ENCODE data around the gene NXPH4. TPM values are rescaled to one million over a fixed set of nuclear protein-coding genes. Genes with fewer than 3 reads are reported as not detected.
A peak's percentile ranks its signal among the peaks of the same experiment; 100 is the strongest.

NXPH4 gene
- total RNA-seq, 1 experiment from 2014 or later: 20.3 TPM

- peaks cover 19% of the 10 kb centered on the region for H3K4me1 ChIP-seq (replicated peaks; ENCODE audit: insufficient read depth)
- peaks cover 14% of the 10 kb centered on the region; the same call in 1 of the 2 replicates for H3F3A ChIP-seq (ENCODE audit: insufficient read depth, low read depth)
- H3K9me3 ChIP-seq (ENCODE audit: insufficient read depth, low read depth): no peaks in the 10 kb centered on the region
- no peaks in the 10 kb centered on the region for H3K36me3 ChIP-seq (ENCODE audit: low read depth)
- H3K27ac ChIP-seq: no peak overlapping the region
- no peaks in the 10 kb centered on the region for H3K9me2 ChIP-seq (ENCODE audit: insufficient read depth)
- ChIA-PET POLR2A (ENCODE audit: unreplicated experiment) (no interaction called here), CTCF (no interaction called here)
- no peak overlapping the region for H3K4me2 ChIP-seq
- intact Hi-C loops (cut with micrococcal nuclease; ENCODE audit: unreplicated experiment): no loop called here
- H4K20me1 ChIP-seq (ENCODE audit: insufficient read depth): no peaks in the 10 kb centered on the region
- no peak for DNase-seq
- no TSS peak for BruUV-seq (replicated peaks)
- no peaks in the 10 kb centered on the region for H3K27me3 ChIP-seq (ENCODE audit: insufficient read depth, low read depth)
- TF ChIP-seq EZH2 (IDR thresholded peaks at IDR 0.05; ENCODE audit: low read depth) (no peak), CTCF (conservative IDR thresholded peaks at IDR 0.05) (no peak)
- peaks cover 20% of the 10 kb centered on the region for H3K79me2 ChIP-seq (ENCODE audit: low read depth)
- no peak overlapping the region for H2AFZ ChIP-seq
- H3K4me3 ChIP-seq: no peak overlapping the region
These were observed 9.2 kb downstream of the NXPH4 start for GRCh38 chr12:57225680-57226210.

- Histone ChIP-seq H2AFZ (no peak overlapping the region), H3K9me3 (ENCODE audit: insufficient read depth, low read depth) (no peaks in the 10 kb centered on the region), H3K27ac (no peak overlapping the region), H3K4me3 (no peak overlapping the region), H3K27me3 (ENCODE audit: insufficient read depth, low read depth) (no peaks in the 10 kb centered on the region), H3K4me2 (no peak overlapping the region), H3K36me3 (ENCODE audit: low read depth) (peaks cover 9% of the 10 kb centered on the region), H3K9me2 (ENCODE audit: insufficient read depth) (no peaks in the 10 kb centered on the region), H4K20me1 (ENCODE audit: insufficient read depth) (0 out of 2 replicates have a peak, but pooled peaks cover 4% of the 10 kb centered on the region), H3F3A (ENCODE audit: insufficient read depth, low read depth) (peaks cover 19% of the 10 kb centered on the region; the same call in 1 of the 2 replicates), H3K79me2 (ENCODE audit: low read depth) (peaks cover 31% of the 10 kb centered on the region), H3K4me1 (replicated peaks; ENCODE audit: insufficient read depth) (peaks cover 27% of the 10 kb centered on the region)
- DNase-seq: no peak
- no TSS peak for BruUV-seq (replicated peaks)
- no peak for TF ChIP-seq EZH2 (IDR thresholded peaks at IDR 0.05; ENCODE audit: low read depth)
- no peak for TF ChIP-seq CTCF (conservative IDR thresholded peaks at IDR 0.05)
- POLR2A ChIA-PET (ENCODE audit: unreplicated experiment): no interaction called here
- intact Hi-C loops (cut with micrococcal nuclease; ENCODE audit: unreplicated experiment): no loop called here
- CTCF ChIA-PET: interaction anchor here (1.3 kb wide), 1 partner anchor 13 kb away, joined by 6 read pairs; no protein-coding TSS in a partner anchor
These were observed 10.2 kb downstream of the NXPH4 start for GRCh38 chr12:57226588-57227314.

GRCh38 chr12:57227315-57228115 lies 10.9 kb downstream of the NXPH4 start:
- CTCF ChIA-PET: interaction anchor here (0.5 to 1.3 kb wide), 3 partner anchors 13 to 915 kb away, joined by 3 to 6 read pairs (median 4); no protein-coding TSS in a partner anchor
- Histone ChIP-seq H3K27me3 (ENCODE audit: insufficient read depth, low read depth) (no peaks in the 10 kb centered on the region), H3K79me2 (ENCODE audit: low read depth) (peaks cover 38% of the 10 kb centered on the region), H3K4me3 (no peak overlapping the region), H3K27ac (no peak overlapping the region), H3K4me1 (replicated peaks; ENCODE audit: insufficient read depth) (peaks cover 30% of the 10 kb centered on the region), H3K9me3 (ENCODE audit: insufficient read depth, low read depth) (no peaks in the 10 kb centered on the region), H4K20me1 (ENCODE audit: insufficient read depth) (0 out of 2 replicates have a peak, but pooled peaks cover 4% of the 10 kb centered on the region), H3K36me3 (ENCODE audit: low read depth) (peaks cover 16% of the 10 kb centered on the region), H3F3A (ENCODE audit: insufficient read depth, low read depth) (peaks cover 26% of the 10 kb centered on the region; the same call in 1 of the 2 replicates), H3K4me2 (peak overlapping the region; percentile 97; the same call in 1 of the 2 replicates), H3K9me2 (ENCODE audit: insufficient read depth) (no peaks in the 10 kb centered on the region), H2AFZ (no peak overlapping the region)
- intact Hi-C loops (cut with micrococcal nuclease; ENCODE audit: unreplicated experiment): no loop called here
- DNase-seq: peak in 1 of 2 experiments; percentile 84
- POLR2A ChIA-PET (ENCODE audit: unreplicated experiment): interaction anchor here (0.5 kb wide), 1 partner anchor 591 kb away, joined by 3 read pairs; no protein-coding TSS in a partner anchor
- BruUV-seq (replicated peaks): no TSS peak
- TF ChIP-seq EZH2 (IDR thresholded peaks at IDR 0.05; ENCODE audit: low read depth) (no peak), CTCF (conservative IDR thresholded peaks at IDR 0.05) (no peak)

Measured in PC-9 (cell line).